Right cardiac atrium (tissue), 5 donors: Measurements from ENCODE around the gene PPP1R2C. TPM values are rescaled to one million over a fixed set of nuclear protein-coding genes. Genes with fewer than 3 reads are reported as not detected.

Experiments used
- ATAC-seq, 2 donors: fragments of 200-7000 bp; cut with Tn5 transposase; one replicate each; pipeline versions ENCODE4 v1.8.0 to v1.9.1; 2020; ENCODE audit warnings: moderate library complexity in 2 of 2, mild to moderate bottlenecking in 1 of 2
- DNase-seq, 3 donors: peaks; one replicate each; pipeline ENCODE4 v3.0.0-alpha.2; 2020
- H3K27ac ChIP-seq: one replicate; pipeline ENCODE4 v1.5.1; 2013; ENCODE audit warnings: mild to moderate bottlenecking, low read length, control low read depth, moderate library complexity
- H3K27me3 ChIP-seq: one replicate; pipeline ENCODE4 v1.6.1; 2013; ENCODE audit not compliant: control insufficient read depth, insufficient read depth
- H3K4me1 ChIP-seq: one replicate; pipeline ENCODE4 v1.6.1; 2013; ENCODE audit warnings: low read length; ENCODE audit not compliant: control insufficient read depth, insufficient read depth
- H3K4me3 ChIP-seq: one replicate; pipeline ENCODE4 v1.5.1; 2013; ENCODE audit warnings: low read length, control low read depth
- H3K9me3 ChIP-seq: one replicate; pipeline ENCODE4 v1.6.1; 2013; ENCODE audit warnings: low read length; ENCODE audit not compliant: control insufficient read depth
- WGBS: extraction: QIAGEN DNeasy Blood & Tissue Kit; methylation state at CpG from one replicate; pipeline ENCODE4 v1.1.7; 2013; 5-methylcytosine and 5-hydroxymethylcytosine counted together
- intact Hi-C, 4 donors: fragments of 100-400 bp; cut with DNase I; formaldehyde crosslinking; loops; one replicate each; pipeline versions ENCODE4 v1.11.0 to v1.14.0; 2022 to 2023
- polyA plus RNA-seq: library from polyadenylated mRNA; stranded (reverse); fragments of 200-250 nt; gene quantifications from one replicate; pipeline ENCODE4 v1.2.3, GENCODE V29; 2013
- total RNA-seq, 4 donors: library from RNA; stranded (reverse); fragmentation: NEBNext Ultra II Directional; extraction: Animal tissue kit (Norgen Biotek cat#: 25700); gene quantifications; one replicate each; pipeline ENCODE4 v1.2.1, GENCODE V29; 2021
- donor health status: healthy with polysubstance abuse.
- donor health status: DM: no; HTN: yes; CAD: no.
- donor health status: DM: no; HTN: no; CAD: no.
- donor health status: DM: no; HTN: yes; CAD: no; lungs with severe emphysema.
- donor health status: DM: yes; HTN: yes; CAD: no.

PPP1R2C gene
- total and polyA plus RNA-seq, 5 donors, result not detected

GRCh38 chrX:42748067-42748850 lies 29.7 kb downstream of the PPP1R2C start:
- Histone ChIP-seq H3K27ac (no peak overlapping the region), H3K4me3 (no peak overlapping the region), H3K4me1 (peaks cover 2% of the 10 kb centered on the region), H3K27me3 (no peaks in the 10 kb centered on the region), H3K9me3 (no peaks in the 10 kb centered on the region)
- DNase-seq, result no peak
- 56% methylated on average over 5 of the region's 5 CpGs for WGBS
- peak in 1 of 2 donors; percentile 34 for ATAC-seq
- intact Hi-C loops, result no loop called here

- intact Hi-C loops, result no loop called here
- no peak for DNase-seq
- WGBS, result 24% methylated on average over 2 of the region's 2 CpGs
- Histone ChIP-seq H3K9me3 (no peaks in the 10 kb centered on the region), H3K4me3 (no peak overlapping the region), H3K4me1 (peaks cover 2% of the 10 kb centered on the region), H3K27ac (no peak overlapping the region), H3K27me3 (no peaks in the 10 kb centered on the region)
- ATAC-seq, result peak; percentile 63 to 78
Measured at GRCh38 chrX:42746606-42747005, 31.4 kb downstream of the PPP1R2C start.

GRCh38 chrX:42740456-42740855 lies 37.5 kb downstream of the PPP1R2C start:
- Histone ChIP-seq H3K4me3 (no peak overlapping the region), H3K27ac (no peak overlapping the region), H3K9me3 (no peaks in the 10 kb centered on the region), H3K4me1 (no peaks in the 10 kb centered on the region), H3K27me3 (no peaks in the 10 kb centered on the region)
- intact Hi-C loops, result no loop called here
- WGBS, result 98% methylated on average over 1 of the region's 1 CpG
- DNase-seq (no peak), ATAC-seq (no peak)

GRCh38 chrX:42739741-42740140 lies 38.2 kb downstream of the PPP1R2C start:
- H3K4me3 ChIP-seq, result no peak overlapping the region
- H3K4me1 ChIP-seq, result no peaks in the 10 kb centered on the region
- DNase-seq, result peak in 1 of 3 donors; percentile 10
- intact Hi-C loops, result no loop called here
- WGBS, result 25% methylated on average over 1 of the region's 1 CpG
- H3K27me3 ChIP-seq, result no peaks in the 10 kb centered on the region
- ATAC-seq, result peak in 1 of 2 donors; percentile 67
- no peaks in the 10 kb centered on the region for H3K9me3 ChIP-seq
- no peak overlapping the region for H3K27ac ChIP-seq

GRCh38 chrX:42739258-42739657 lies 38.7 kb downstream of the PPP1R2C start:
- Histone ChIP-seq H3K27ac (no peak overlapping the region), H3K27me3 (no peaks in the 10 kb centered on the region), H3K4me1 (no peaks in the 10 kb centered on the region), H3K4me3 (no peak overlapping the region), H3K9me3 (no peaks in the 10 kb centered on the region)
- intact Hi-C loops, result no loop called here
- 36% methylated on average over 4 of the region's 4 CpGs for WGBS
- DNase-seq, result no peak
- ATAC-seq, result peak in 1 of 2 donors; percentile 48

GRCh38 chrX:42738552-42738951 lies 39.4 kb downstream of the PPP1R2C start:
- no peak for ATAC-seq
- no peak overlapping the region for H3K4me3 ChIP-seq
- no peak for DNase-seq
- no peaks in the 10 kb centered on the region for H3K9me3 ChIP-seq
- intact Hi-C loops, result no loop called here
- no peaks in the 10 kb centered on the region for H3K27me3 ChIP-seq
- no peak overlapping the region for H3K27ac ChIP-seq
- 90% methylated on average over 2 of the region's 2 CpGs for WGBS
- H3K4me1 ChIP-seq, result no peaks in the 10 kb centered on the region

- WGBS, result 75% methylated on average over 2 of the region's 2 CpGs
- ATAC-seq (no peak), DNase-seq (no peak)
- Histone ChIP-seq H3K4me1 (no peaks in the 10 kb centered on the region), H3K4me3 (no peak overlapping the region), H3K27ac (no peak overlapping the region), H3K9me3 (no peaks in the 10 kb centered on the region), H3K27me3 (no peaks in the 10 kb centered on the region)
- intact Hi-C loops, result no loop called here
Measured at GRCh38 chrX:42735250-42735649, 42.7 kb downstream of the PPP1R2C start.

GRCh38 chrX:42732506-42732905 lies 45.5 kb downstream of the PPP1R2C start:
- 23% methylated on average over 3 of the region's 3 CpGs for WGBS
- ATAC-seq, result peak; percentile 78 to 80
- Histone ChIP-seq H3K27me3 (no peaks in the 10 kb centered on the region), H3K4me3 (no peak overlapping the region), H3K27ac (peak overlapping the region; percentile 10), H3K9me3 (no peaks in the 10 kb centered on the region), H3K4me1 (no peaks in the 10 kb centered on the region)
- DNase-seq, result peak; percentile 46 to 77 (median 71)
- intact Hi-C loops, result no loop called here
